Hematopoietic multipotent progenitor cell treated with erythropoietin and hydrocortisone succinate and interleukin-3 and kit ligand, for 4 days (in vitro differentiated cells): ENCODE measurements around the gene HSH2D.
A peak's percentile ranks its signal among the peaks of the same experiment; 100 is the strongest.
"Not testable (repeated sequence)": the region's sequence is repeated elsewhere in the genome, so short reads cannot be mapped to it uniquely, and the experiment has no call there.

Experiments used
- DNase-seq: peaks from one replicate; pipeline ENCODE4 v3.0.0-alpha.2; 2015

HSH2D gene

GRCh38 chr19:16143399-16144215, at the start of gene HSH2D:
TSS of gene HSH2D (plus strand) at chr19:16143685. CDS start at chr19:16148751, 5,066 bp downstream.
- peak; percentile 92 for DNase-seq

GRCh38 chr19:16094360-16095070, 49.0 kb upstream of the HSH2D start:
- DNase-seq, result no peak

- DNase-seq, result peak; percentile 61
Measured at GRCh38 chr19:16095071-16095571, 48.4 kb upstream of the HSH2D start.

GRCh38 chr19:16096280-16096855, 47.1 kb upstream of the HSH2D start:
- no peak for DNase-seq

GRCh38 chr19:16098416-16098768, 45.1 kb upstream of the HSH2D start:
- no peak for DNase-seq

GRCh38 chr19:16098821-16099220, 44.7 kb upstream of the HSH2D start:
- DNase-seq, result no peak

- DNase-seq, result not testable (repeated sequence)
Measured at GRCh38 chr19:16099314-16099965, 44.0 kb upstream of the HSH2D start.

- DNase-seq, result no peak
Measured at GRCh38 chr19:16100524-16100923, 43.0 kb upstream of the HSH2D start.

- no peak for DNase-seq
Measured at GRCh38 chr19:16104722-16105121, 38.8 kb upstream of the HSH2D start.

GRCh38 chr19:16106121-16106520, 37.4 kb upstream of the HSH2D start:
- DNase-seq, result peak; percentile 76

GRCh38 chr19:16111160-16111908, 32.2 kb upstream of the HSH2D start, which contains the start of gene RAB8A:
TSS of gene RAB8A (plus strand) at chr19:16111889. CDS start at chr19:16111902, 13 bp downstream.
- DNase-seq, result peak; percentile 100

GRCh38 chr19:16111909-16112752, 31.4 kb upstream of the HSH2D start:
- DNase-seq, result no peak

GRCh38 chr19:16112778-16113177, 30.7 kb upstream of the HSH2D start:
- peak; percentile 94 for DNase-seq

GRCh38 chr19:16113727-16114126, 29.8 kb upstream of the HSH2D start:
- peak; percentile 92 for DNase-seq

GRCh38 chr19:16115301-16116039, 28.0 kb upstream of the HSH2D start:
- DNase-seq, result no peak

GRCh38 chr19:16116067-16116466, 27.4 kb upstream of the HSH2D start:
- DNase-seq, result no peak

- DNase-seq, result peak; percentile 83
Measured at GRCh38 chr19:16117594-16118033, 25.9 kb upstream of the HSH2D start.

- DNase-seq, result peak; percentile 91
Measured at GRCh38 chr19:16118489-16119033, 24.9 kb upstream of the HSH2D start.

GRCh38 chr19:16119075-16119857, 24.2 kb upstream of the HSH2D start:
- peak; percentile 53 for DNase-seq
